GM12878 (cell line): ENCODE results near the gene PFKFB1. TPM values are rescaled to one million over a fixed set of nuclear protein-coding genes. Genes with fewer than 3 reads are reported as not detected.

ENCODE experiments used
- ATAC-seq: fragments of 200-7000 bp; cut with Tn5 transposase; 3 replicates; pipeline ENCODE4 v1.9.1; 2020; ENCODE audit warnings: mild to moderate bottlenecking, moderate library complexity
- BruUV-seq: library from RNA; stranded (reverse); fragments of 400-500 nt; replicated peaks from 2 replicates; lab custom pipeline; 2021; lab: Mats Ljungman, UMichigan
- CTCF ChIA-PET: fragments of 300-600 bp; sonication (Branson Sonifier 250); formaldehyde crosslinking; extraction: SDS; loops from one replicate; lab custom pipeline; 2021; ENCODE audit warnings: inconsistent platforms; lab: Yijun Ruan, JAX
- POLR2A ChIA-PET: fragments of 350-600 bp; formaldehyde crosslinking; extraction: SDS; loops from one replicate; lab custom pipeline; 2021; ENCODE audit warnings: inconsistent platforms; lab: Charles Lee
- RAD21 ChIA-PET: fragments of 300-600 bp; sonication (Branson Sonifier 250); formaldehyde crosslinking; loops from one replicate; lab custom pipeline; 2023; ENCODE audit warnings: antibody characterized with exemption; ENCODE audit not compliant: unreplicated experiment; lab: Charles Lee
- SMC1A ChIA-PET: fragments of 300-600 bp; sonication (Branson Sonifier 250); formaldehyde crosslinking; loops from one replicate; lab custom pipeline; 2023; ENCODE audit not compliant: unreplicated experiment, uncharacterized antibody; lab: Charles Lee
- DNase-seq: peaks from one replicate; pipeline ENCODE4 v3.0.0-alpha.2; 2011; ENCODE audit warnings: low read depth, low spot score
- FAIRE-seq: peaks from 3 replicates; lab custom pipeline; 2011; peaks lifted over from hg19 to GRCh38; lab: Jason Lieb, UNC
- H2AFZ ChIP-seq: 2 replicates; pipeline ENCODE4 v1.6.0; 2011; ENCODE audit warnings: low read depth, low read length, control low read depth; ENCODE audit not compliant: control insufficient read depth
- H3K27ac ChIP-seq: 2 replicates; pipeline ENCODE4 v1.5.1; 2011; ENCODE audit warnings: control low read depth; ENCODE audit not compliant: control insufficient read depth, insufficient read depth
- H3K27me3 ChIP-seq, 2 experiments: replicated peaks in 1 of 2; 2 replicates each; pipeline versions ENCODE4 v1.6.0 to v1.6.1; 2011; ENCODE audit warnings: low read length in 1 of 2; ENCODE audit not compliant: control insufficient read depth in 2 of 2, insufficient read depth in 2 of 2
- H3K36me3 ChIP-seq, 2 experiments: 2 replicates each; pipeline ENCODE4 v1.5.1; 2011; ENCODE audit warnings: low read length in 1 of 2; ENCODE audit not compliant: control insufficient read depth in 2 of 2, insufficient read depth in 2 of 2
- H3K4me1 ChIP-seq: 2 replicates; pipeline ENCODE4 v1.6.1; 2011; ENCODE audit warnings: mild to moderate bottlenecking, low read length, moderate library complexity, mixed read lengths; ENCODE audit not compliant: control insufficient read depth, insufficient read depth
- H3K4me2 ChIP-seq: 2 replicates; pipeline ENCODE4 v1.6.0; 2011; ENCODE audit warnings: control low read depth; ENCODE audit not compliant: control insufficient read depth, insufficient read depth
- H3K4me3 ChIP-seq: fragments of 200-600 bp; sonication (generic); 2 replicates; pipeline ENCODE4 v1.5.1; 2016
- H3K79me2 ChIP-seq: 2 replicates; pipeline ENCODE4 v1.6.0; 2011; ENCODE audit warnings: low read length; ENCODE audit not compliant: control insufficient read depth, insufficient read depth
- H3K9ac ChIP-seq: 2 replicates; pipeline ENCODE4 v1.8.0; 2011; ENCODE audit warnings: low read length, control low read depth, mixed read lengths; ENCODE audit not compliant: control insufficient read depth, insufficient read depth
- H3K9me3 ChIP-seq: replicated peaks from 3 replicates; pipeline ENCODE4 v1.5.1; 2011; ENCODE audit warnings: mild to moderate bottlenecking, low read length; ENCODE audit not compliant: control insufficient read depth, insufficient read depth
- H4K20me1 ChIP-seq: 2 replicates; pipeline ENCODE4 v1.6.0; 2011; ENCODE audit not compliant: control insufficient read depth, insufficient read depth
- BHLHE40 ChIP-seq, 2 experiments: fragments of 450-650 bp in 1 of 2; IDR thresholded peaks; 2 replicates each; pipeline ENCODE4 v1.6.1; 2011 to 2017; ENCODE audit warnings: low read depth in 2 of 2, borderline replicate concordance in 1 of 2, improper control_type of control experiment in 1 of 2, low read length in 1 of 2, mild to moderate bottlenecking in 1 of 2
- BMI1 ChIP-seq: fragments of 450-650 bp; IDR thresholded peaks from 2 replicates; pipeline ENCODE4 v1.6.1; 2016; ENCODE audit warnings: mild to moderate bottlenecking, moderate library complexity, borderline replicate concordance
- CREM ChIP-seq: IDR thresholded peaks from 2 replicates; pipeline ENCODE4 v1.6.1; 2014; ENCODE audit warnings: antibody characterized with exemption, low read depth
- ETV6 ChIP-seq, 2 experiments: fragments of 450-650 bp in 1 of 2; IDR thresholded peaks in 1 of 2; conservative IDR thresholded peaks in 1 of 2; 2 replicates each; pipeline ENCODE4 v1.6.1; 2014; ENCODE audit warnings: antibody characterized with exemption in 1 of 2, borderline replicate concordance in 1 of 2, low read depth in 1 of 2, mild to moderate bottlenecking in 1 of 2, moderate library complexity in 1 of 2
- FOXK2 ChIP-seq: fragments of 450-650 bp; IDR thresholded peaks from 2 replicates; pipeline ENCODE4 v1.6.1; 2017; ENCODE audit warnings: mild to moderate bottlenecking, moderate library complexity
- FOXM1 ChIP-seq: IDR thresholded peaks from 2 replicates; pipeline ENCODE4 v1.6.1; 2012; ENCODE audit warnings: low read depth, mild to moderate bottlenecking, inconsistent platforms, low read length, moderate library complexity
- KDM1A ChIP-seq: fragments of 200-600 bp; sonication (generic); IDR thresholded peaks from 2 replicates; pipeline ENCODE4 v1.6.1; 2016; ENCODE audit warnings: borderline replicate concordance
- MTA2 ChIP-seq: fragments of 450-650 bp; IDR thresholded peaks from 2 replicates; pipeline ENCODE4 v1.6.1; 2016; ENCODE audit warnings: low read depth, mild to moderate bottlenecking, moderate library complexity
- NFXL1 ChIP-seq: fragments of 450-650 bp; IDR thresholded peaks from 2 replicates; pipeline ENCODE4 v1.6.1; 2017; ENCODE audit warnings: antibody characterized with exemption, mild to moderate bottlenecking, borderline replicate concordance
- SMAD5 ChIP-seq: IDR thresholded peaks from 2 replicates; pipeline ENCODE4 v1.6.1; 2016; ENCODE audit warnings: antibody characterized with exemption, low read depth
- SMARCA5 ChIP-seq: fragments of 450-650 bp; IDR thresholded peaks from 2 replicates; pipeline ENCODE4 v1.6.1; 2017; ENCODE audit warnings: mild to moderate bottlenecking
- SUZ12 ChIP-seq: fragments of 200-600 bp; sonication (generic); IDR thresholded peaks from one replicate; pipeline ENCODE4 v1.6.1; 2018; ENCODE audit warnings: antibody characterized with exemption, mild to moderate bottlenecking; ENCODE audit not compliant: unreplicated experiment
- TAF1 ChIP-seq: IDR thresholded peaks from 2 replicates; pipeline ENCODE4 v1.6.1; 2011; ENCODE audit warnings: mild to moderate bottlenecking, low read depth, low read length, borderline replicate concordance
- WRNIP1 ChIP-seq: IDR thresholded peaks from 2 replicates; pipeline ENCODE4 v1.6.1; 2011; ENCODE audit warnings: low read depth, low read length, improper control_type of control experiment, borderline replicate concordance
- YY1 ChIP-seq: IDR thresholded peaks from 2 replicates; pipeline ENCODE4 v1.6.1; 2011; ENCODE audit warnings: low read depth, mild to moderate bottlenecking, low read length
- ZZZ3 ChIP-seq: IDR thresholded peaks from 2 replicates; pipeline ENCODE4 v1.6.1; 2011; ENCODE audit warnings: low read depth; ENCODE audit not compliant: control insufficient read depth, insufficient read length
- WGBS: methylation state at CpG from one replicate; pipeline ENCODE4 v1.1.6; 2016; ENCODE audit warnings: low lambda C conversion rate; ENCODE audit not compliant: insufficient replicate concordance, insufficient coverage; ENCODE audit errors: missing lambda C conversion rate; 5-methylcytosine and 5-hydroxymethylcytosine counted together
- in situ Hi-C: fragments of 300-500 bp; cut with MboI; formaldehyde crosslinking; loops from 9 replicates; pipeline ENCODE4 v1.14.3; 2018; ENCODE audit warnings: mixed read lengths
- intact Hi-C: fragments of 100-400 bp; cut with micrococcal nuclease; formaldehyde crosslinking; loops from one replicate; pipeline ENCODE4 v1.14.2; 2022; ENCODE audit not compliant: unreplicated experiment
- polyA plus RNA-seq, 11 experiments: library from polyadenylated mRNA; depleted of rRNA in 4 of 11; unstranded in 6 of 11; stranded (reverse) in 5 of 11; fragments of >200 nt; fragmentation: Nextera tagmentation in 4 of 11; fragmentation: Illumina TruSeq in 1 of 11; extraction: Ambion mirVana in 4 of 11; extraction: Trizol in 1 of 11; gene quantifications; 1 replicate in 1 of 11; 2 replicates in 10 of 11; pipeline versions ENCODE4 v1.2.1 to v1.2.3, GENCODE V29; 2011 to 2016; ENCODE audit warnings: inconsistent platforms in 2 of 11, missing spikeins in 2 of 11, low read depth in 1 of 11
- total RNA-seq, 4 experiments: library from RNA; depleted of rRNA in 3 of 4; stranded (reverse); fragments of >200 nt in 3 of 4; fragmentation: Illumina TruSeq in 1 of 4; extraction: Trizol in 1 of 4; gene quantifications; 2 replicates each; pipeline versions ENCODE4 v1.2.1 to v1.2.3, GENCODE V29; 2013 to 2021
- TF ChIP-seq, protein P1 (sequence below): fragments of 450-650 bp; IDR thresholded peaks from 2 replicates; pipeline ENCODE4 v1.6.1; 2016; ENCODE audit warnings: mild to moderate bottlenecking
- TF ChIP-seq, protein P2 (sequence below): fragments of 450-650 bp; IDR thresholded peaks from 2 replicates; pipeline ENCODE4 v1.6.1; 2017; ENCODE audit warnings: mild to moderate bottlenecking, moderate library complexity

Gene PFKFB1
- total and polyA plus RNA-seq, 10 of the 15 experiments (the other 5 are each of a cell fraction or from before 2014, with no cell fraction given) = 0.13 to 0.59 (median 0.37) TPM

DNA sequence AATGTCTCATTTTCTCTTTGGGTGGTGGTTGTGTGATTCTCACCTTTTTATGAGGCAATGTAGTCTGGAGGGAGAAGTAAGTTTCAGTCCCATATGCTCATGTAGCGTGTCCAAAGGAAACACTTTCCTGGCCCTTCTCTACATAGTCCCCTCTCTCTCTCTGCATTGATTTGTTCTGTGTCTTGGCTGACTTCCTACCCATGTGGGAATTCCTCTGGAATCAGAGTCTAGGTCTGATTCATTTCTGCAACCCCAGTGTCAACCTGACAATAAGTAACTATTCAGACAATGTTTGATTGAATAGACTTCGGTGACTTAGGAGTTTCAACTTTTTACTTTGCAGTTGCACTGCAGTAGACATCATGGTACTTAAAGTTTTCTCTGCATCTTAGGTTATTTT, 39.4 kb upstream of the PFKFB1 start:
- in situ Hi-C loops (no loop called here), intact Hi-C loops (no loop called here)
- H3K27ac ChIP-seq = no peak overlapping the region
- H3K9ac ChIP-seq = no peak overlapping the region
- TF ChIP-seq BHLHE40 (IDR thresholded peaks at IDR 0.05; ENCODE audit: borderline replicate concordance in 1 of 2, low read depth in 2 of 2, low read length in 1 of 2) (no peak), YY1 (no peak), TAF1 (no peak), FOXM1 (no peak), KDM1A (no peak), MTA2 (no peak), BMI1 (no peak), SUZ12 (no peak), SMARCA5 (no peak), WRNIP1 (no peak), NFXL1 (no peak), ZZZ3 (no peak), ETV6 (conservative IDR thresholded peaks at IDR 0.05 in 1 of 2, IDR thresholded peaks at IDR 0.05 in 1 of 2; ENCODE audit: borderline replicate concordance in 1 of 2, low read depth in 1 of 2) (no peak), FOXK2 (no peak), CREM (no peak), SMAD5 (no peak)
- TF ChIP-seq, protein P1, sequence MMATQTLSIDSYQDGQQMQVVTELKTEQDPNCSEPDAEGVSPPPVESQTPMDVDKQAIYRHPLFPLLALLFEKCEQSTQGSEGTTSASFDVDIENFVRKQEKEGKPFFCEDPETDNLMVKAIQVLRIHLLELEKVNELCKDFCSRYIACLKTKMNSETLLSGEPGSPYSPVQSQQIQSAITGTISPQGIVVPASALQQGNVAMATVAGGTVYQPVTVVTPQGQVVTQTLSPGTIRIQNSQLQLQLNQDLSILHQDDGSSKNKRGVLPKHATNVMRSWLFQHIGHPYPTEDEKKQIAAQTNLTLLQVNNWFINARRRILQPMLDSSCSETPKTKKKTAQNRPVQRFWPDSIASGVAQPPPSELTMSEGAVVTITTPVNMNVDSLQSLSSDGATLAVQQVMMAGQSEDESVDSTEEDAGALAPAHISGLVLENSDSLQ = no peak
- TF ChIP-seq, protein P2, sequence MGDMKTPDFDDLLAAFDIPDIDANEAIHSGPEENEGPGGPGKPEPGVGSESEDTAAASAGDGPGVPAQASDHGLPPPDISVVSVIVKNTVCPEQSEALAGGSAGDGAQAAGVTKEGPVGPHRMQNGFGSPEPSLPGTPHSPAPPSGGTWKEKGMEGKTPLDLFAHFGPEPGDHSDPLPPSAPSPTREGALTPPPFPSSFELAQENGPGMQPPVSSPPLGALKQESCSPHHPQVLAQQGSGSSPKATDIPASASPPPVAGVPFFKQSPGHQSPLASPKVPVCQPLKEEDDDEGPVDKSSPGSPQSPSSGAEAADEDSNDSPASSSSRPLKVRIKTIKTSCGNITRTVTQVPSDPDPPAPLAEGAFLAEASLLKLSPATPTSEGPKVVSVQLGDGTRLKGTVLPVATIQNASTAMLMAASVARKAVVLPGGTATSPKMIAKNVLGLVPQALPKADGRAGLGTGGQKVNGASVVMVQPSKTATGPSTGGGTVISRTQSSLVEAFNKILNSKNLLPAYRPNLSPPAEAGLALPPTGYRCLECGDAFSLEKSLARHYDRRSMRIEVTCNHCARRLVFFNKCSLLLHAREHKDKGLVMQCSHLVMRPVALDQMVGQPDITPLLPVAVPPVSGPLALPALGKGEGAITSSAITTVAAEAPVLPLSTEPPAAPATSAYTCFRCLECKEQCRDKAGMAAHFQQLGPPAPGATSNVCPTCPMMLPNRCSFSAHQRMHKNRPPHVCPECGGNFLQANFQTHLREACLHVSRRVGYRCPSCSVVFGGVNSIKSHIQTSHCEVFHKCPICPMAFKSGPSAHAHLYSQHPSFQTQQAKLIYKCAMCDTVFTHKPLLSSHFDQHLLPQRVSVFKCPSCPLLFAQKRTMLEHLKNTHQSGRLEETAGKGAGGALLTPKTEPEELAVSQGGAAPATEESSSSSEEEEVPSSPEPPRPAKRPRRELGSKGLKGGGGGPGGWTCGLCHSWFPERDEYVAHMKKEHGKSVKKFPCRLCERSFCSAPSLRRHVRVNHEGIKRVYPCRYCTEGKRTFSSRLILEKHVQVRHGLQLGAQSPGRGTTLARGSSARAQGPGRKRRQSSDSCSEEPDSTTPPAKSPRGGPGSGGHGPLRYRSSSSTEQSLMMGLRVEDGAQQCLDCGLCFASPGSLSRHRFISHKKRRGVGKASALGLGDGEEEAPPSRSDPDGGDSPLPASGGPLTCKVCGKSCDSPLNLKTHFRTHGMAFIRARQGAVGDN = no peak
- no peaks in the 10 kb centered on the region for H3K9me3 ChIP-seq
- H3K36me3 ChIP-seq = no peaks in the 10 kb centered on the region
- ATAC-seq (no peak), DNase-seq (no peak), FAIRE-seq (no peak)
- ChIA-PET RAD21 (no interaction called here), SMC1A (no interaction called here), POLR2A (no interaction called here), CTCF (no interaction called here)
- H3K4me2 ChIP-seq = no peak overlapping the region
- BruUV-seq = no TSS peak
- H3K79me2 ChIP-seq = no peaks in the 10 kb centered on the region
- H3K4me1 ChIP-seq = no peaks in the 10 kb centered on the region
- no peak overlapping the region for H2AFZ ChIP-seq
- 23% methylated on average over 2 of the region's 2 CpGs for WGBS
- H4K20me1 ChIP-seq = no peaks in the 10 kb centered on the region
- no peak overlapping the region for H3K4me3 ChIP-seq
- H3K27me3 ChIP-seq = no peaks in the 10 kb centered on the region
